Bronchial epithelial cell (primary cell): Measurements from ENCODE around the gene MXI1. TPM values are rescaled to one million over a fixed set of nuclear protein-coding genes. Genes with fewer than 3 reads are reported as not detected.

Experiments
- DNase-seq: peaks from one replicate; pipeline ENCODE4 v3.0.0-alpha.2; 2010; ENCODE audit warnings: low read depth
- FAIRE-seq: peaks from 2 replicates; lab custom pipeline; 2011; peaks lifted over from hg19 to GRCh38; lab: Jason Lieb, UNC
- H3K27me3 ChIP-seq: 2 replicates; pipeline ENCODE4 v1.5.1; 2011; ENCODE audit warnings: low read length; ENCODE audit not compliant: control insufficient read depth, insufficient read depth
- H3K36me3 ChIP-seq: 2 replicates; pipeline ENCODE4 v1.5.1; 2011; ENCODE audit warnings: low read length; ENCODE audit not compliant: control insufficient read depth, insufficient read depth
- H3K4me3 ChIP-seq: 2 replicates; pipeline ENCODE4 v1.5.1; 2011; ENCODE audit warnings: mild to moderate bottlenecking, low read depth, low read length, control low read depth
- total RNA-seq: library from RNA; depleted of rRNA; stranded (reverse); fragments of >200 nt; gene quantifications from 2 replicates; pipeline ENCODE4 v1.2.1, GENCODE V29; 2014
- TF ChIP-seq, protein P1 (sequence below): IDR thresholded peaks from 2 replicates; pipeline ENCODE4 v1.5.1; 2011; ENCODE audit warnings: mild to moderate bottlenecking, moderate library complexity, low read length, control low read depth, inconsistent platforms; ENCODE audit not compliant: insufficient read depth, severe bottlenecking

MXI1 gene
- total RNA-seq, 1 donor from 2014 or later = 48.7 TPM

- TF ChIP-seq, protein P1, sequence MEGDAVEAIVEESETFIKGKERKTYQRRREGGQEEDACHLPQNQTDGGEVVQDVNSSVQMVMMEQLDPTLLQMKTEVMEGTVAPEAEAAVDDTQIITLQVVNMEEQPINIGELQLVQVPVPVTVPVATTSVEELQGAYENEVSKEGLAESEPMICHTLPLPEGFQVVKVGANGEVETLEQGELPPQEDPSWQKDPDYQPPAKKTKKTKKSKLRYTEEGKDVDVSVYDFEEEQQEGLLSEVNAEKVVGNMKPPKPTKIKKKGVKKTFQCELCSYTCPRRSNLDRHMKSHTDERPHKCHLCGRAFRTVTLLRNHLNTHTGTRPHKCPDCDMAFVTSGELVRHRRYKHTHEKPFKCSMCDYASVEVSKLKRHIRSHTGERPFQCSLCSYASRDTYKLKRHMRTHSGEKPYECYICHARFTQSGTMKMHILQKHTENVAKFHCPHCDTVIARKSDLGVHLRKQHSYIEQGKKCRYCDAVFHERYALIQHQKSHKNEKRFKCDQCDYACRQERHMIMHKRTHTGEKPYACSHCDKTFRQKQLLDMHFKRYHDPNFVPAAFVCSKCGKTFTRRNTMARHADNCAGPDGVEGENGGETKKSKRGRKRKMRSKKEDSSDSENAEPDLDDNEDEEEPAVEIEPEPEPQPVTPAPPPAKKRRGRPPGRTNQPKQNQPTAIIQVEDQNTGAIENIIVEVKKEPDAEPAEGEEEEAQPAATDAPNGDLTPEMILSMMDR = no peak
- Histone ChIP-seq H3K36me3 (no peaks in the 10 kb centered on the region), H3K27me3 (peaks cover 2% of the 10 kb centered on the region), H3K4me3 (no peak overlapping the region)
- FAIRE-seq (no peak), DNase-seq (no peak)
Observed at GRCh38 chr10:110163192-110163773, 44.1 kb upstream of the MXI1 start.

- FAIRE-seq (no peak), DNase-seq (no peak)
- Histone ChIP-seq H3K4me3 (no peak overlapping the region), H3K36me3 (no peaks in the 10 kb centered on the region), H3K27me3 (peaks cover 5% of the 10 kb centered on the region)
- TF ChIP-seq, protein P1 = no peak
Observed at GRCh38 chr10:110163841-110164240, 43.6 kb upstream of the MXI1 start.

DNA sequence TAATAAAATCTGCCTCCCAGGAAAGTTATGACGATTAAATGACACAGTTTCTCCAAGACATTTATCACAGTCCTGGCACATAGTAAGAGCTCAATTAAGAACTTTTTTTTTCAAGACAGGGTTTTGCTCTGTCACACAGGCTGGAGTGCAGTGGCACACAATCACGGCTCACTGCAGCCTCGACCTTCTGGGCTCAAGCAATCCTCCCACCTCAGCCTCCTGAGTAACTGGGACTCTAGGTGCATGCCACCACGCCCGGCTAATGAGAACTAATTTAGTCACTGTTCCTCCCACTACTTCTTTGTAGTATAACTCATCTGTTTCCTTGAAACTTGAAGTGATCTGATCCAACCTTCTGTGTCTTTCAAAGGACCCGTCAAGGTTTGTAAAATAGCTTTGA lies 42.2 kb upstream of the MXI1 start:
- no peak overlapping the region for H3K4me3 ChIP-seq
- DNase-seq (no peak), FAIRE-seq (no peak)
- TF ChIP-seq, protein P1 = no peak
- peaks cover 12% of the 10 kb centered on the region for H3K27me3 ChIP-seq
- H3K36me3 ChIP-seq = no peaks in the 10 kb centered on the region

DNA sequence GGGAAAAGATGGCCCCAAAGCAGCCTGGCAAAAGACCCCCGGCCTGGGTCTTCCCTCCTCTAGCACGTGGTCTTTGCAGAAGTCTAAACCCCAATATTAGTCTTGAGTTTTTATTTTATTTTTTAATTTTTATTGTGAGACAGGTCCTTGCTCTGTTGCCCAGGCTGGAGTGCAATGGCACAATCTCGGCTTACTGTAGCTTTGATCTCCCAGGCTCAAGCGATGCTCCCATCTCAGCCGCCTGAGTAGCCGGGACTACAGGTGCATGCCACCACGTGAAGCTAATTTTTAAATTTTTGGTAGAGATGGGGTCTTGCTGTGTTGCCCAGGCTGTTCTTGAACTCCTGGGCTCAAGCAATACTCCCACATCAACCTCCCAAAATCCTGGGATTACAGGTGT lies 40.3 kb upstream of the MXI1 start:
- FAIRE-seq (no peak), DNase-seq (no peak)
- TF ChIP-seq, protein P1 = no peak
- Histone ChIP-seq H3K36me3 (no peaks in the 10 kb centered on the region), H3K4me3 (no peak overlapping the region), H3K27me3 (peaks cover 12% of the 10 kb centered on the region)

DNA sequence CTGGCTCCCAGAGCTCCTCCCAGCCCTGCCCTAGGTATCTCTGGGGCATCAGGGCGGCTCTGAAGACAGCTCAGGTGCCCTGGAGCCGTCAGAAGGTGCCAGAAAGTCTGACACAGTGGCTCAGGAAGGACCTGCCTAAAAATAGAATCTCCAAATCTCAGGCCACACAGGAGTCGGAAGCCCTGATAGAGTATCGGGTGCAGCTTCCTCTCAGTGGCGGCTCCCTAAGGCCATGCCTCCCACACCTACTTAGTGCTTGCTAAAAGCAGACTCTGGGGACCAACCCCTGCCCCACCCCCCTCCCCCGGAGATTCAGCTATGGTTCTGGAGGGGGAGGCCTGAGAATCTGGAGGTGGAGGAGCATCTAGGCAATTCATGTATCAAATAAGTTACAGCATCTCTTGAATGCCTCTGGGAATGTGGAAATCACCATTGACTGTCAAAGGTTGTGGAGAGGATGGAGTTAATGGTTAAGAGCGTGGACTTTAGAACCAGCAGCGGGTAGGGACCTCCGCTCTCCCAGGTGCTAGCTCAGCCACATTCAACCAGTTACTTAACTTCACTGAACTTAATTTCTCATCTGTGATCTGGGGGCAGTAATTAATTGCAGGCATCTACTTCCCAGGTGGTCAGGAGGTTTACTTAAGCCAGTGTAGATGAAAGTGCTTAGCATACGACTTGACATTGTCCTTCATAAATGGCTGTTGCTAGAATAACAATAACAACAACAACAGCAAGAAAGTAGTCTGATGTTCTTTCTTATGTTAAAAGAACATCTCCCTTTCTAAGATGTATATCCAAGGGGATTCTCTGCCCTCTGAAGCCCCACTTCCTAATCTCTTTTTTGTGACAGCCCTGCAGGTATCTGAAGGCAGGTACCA lies 38.6 kb upstream of the MXI1 start:
- Histone ChIP-seq H3K36me3 (no peaks in the 10 kb centered on the region), H3K4me3 (no peak overlapping the region), H3K27me3 (peaks cover 12% of the 10 kb centered on the region)
- DNase-seq = no peak
- TF ChIP-seq, protein P1 = no peak
- no peak for FAIRE-seq
